ENCODE data around the gene FBLN1. TPM values are rescaled to one million over a fixed set of nuclear protein-coding genes. Genes with fewer than 3 reads are reported as not detected.

Gene FBLN1
- total RNA-seq, 1 experiment from 2014 or later, result 23.4 TPM

DNA sequence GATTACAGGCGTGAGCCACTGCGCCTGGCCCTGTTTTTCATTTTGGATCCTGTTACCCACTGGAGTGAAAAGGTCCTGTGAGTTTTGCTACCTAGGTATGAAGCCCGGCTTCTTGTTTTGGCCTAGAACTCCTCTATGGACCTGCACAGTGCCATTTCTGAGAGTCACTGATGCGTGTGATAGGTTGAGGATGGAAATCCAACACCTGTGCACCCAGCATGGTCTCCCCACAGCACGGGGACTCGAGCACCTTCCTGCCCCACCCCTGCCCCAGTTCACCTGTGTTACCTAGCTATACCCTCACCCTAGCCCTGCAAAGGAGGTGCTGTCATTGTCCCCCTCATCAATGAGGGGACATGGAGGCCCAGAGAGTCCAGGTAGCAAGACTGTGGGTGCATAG is 5.1 kb downstream of the FBLN1 start:
- POLR2A ChIA-PET, result no interaction called here
- Histone ChIP-seq H3K4me2 (ENCODE audit: low read length) (no peak overlapping the region), H3K27ac (ENCODE audit: low read depth, low read length) (no peak overlapping the region), H3K4me1 (ENCODE audit: control insufficient read depth in 1 of 2, insufficient read depth in 2 of 2, low read length in 2 of 2) (no peaks in the 10 kb centered on the region; a peak in 1 of 4 replicates), H3K79me2 (ENCODE audit: insufficient read depth, low read length) (no peaks in the 10 kb centered on the region), H3K9me2 (ENCODE audit: insufficient read depth) (no peaks in the 10 kb centered on the region), H3K36me3 (ENCODE audit: control insufficient read depth in 1 of 2, insufficient read depth in 2 of 2, low read length in 2 of 2) (no peaks in the 10 kb centered on the region), H4K20me1 (ENCODE audit: insufficient read depth) (no peaks in the 10 kb centered on the region), H3K4me3 (replicated peaks in 1 of 2; ENCODE audit: low read depth in 1 of 2, low read length in 2 of 2) (no peak overlapping the region), H3K9ac (ENCODE audit: low read length) (no peak overlapping the region), H3K27me3 (ENCODE audit: insufficient read depth, low read length) (no peaks in the 10 kb centered on the region), H2AFZ (ENCODE audit: low read depth, low read length, poor library complexity, severe bottlenecking) (no peak overlapping the region), H3K9me3 (ENCODE audit: control insufficient read depth in 1 of 2, insufficient read depth in 1 of 2, low read depth in 1 of 2, low read length in 2 of 2) (no peaks in the 10 kb centered on the region)
- TF ChIP-seq ZFX (IDR thresholded peaks at IDR 0.05) (no peak), ZNF274 (IDR thresholded peaks at IDR 0.05; ENCODE audit: low read depth, low read length) (no peak), EZH2 (IDR thresholded peaks at IDR 0.05) (no peak), SP1 (IDR thresholded peaks at IDR 0.05; ENCODE audit: low read depth) (no peak), CEBPB (IDR thresholded peaks at IDR 0.05; ENCODE audit: low read depth) (no peak), CBX3 (IDR thresholded peaks at IDR 0.05; ENCODE audit: low read depth) (no peak), SRF (IDR thresholded peaks at IDR 0.05; ENCODE audit: low read depth) (no peak), EGR1 (IDR thresholded peaks at IDR 0.05; ENCODE audit: low read depth) (no peak)
- TF ChIP-seq, protein P1, sequence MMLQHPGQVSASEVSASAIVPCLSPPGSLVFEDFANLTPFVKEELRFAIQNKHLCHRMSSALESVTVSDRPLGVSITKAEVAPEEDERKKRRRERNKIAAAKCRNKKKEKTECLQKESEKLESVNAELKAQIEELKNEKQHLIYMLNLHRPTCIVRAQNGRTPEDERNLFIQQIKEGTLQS (IDR thresholded peaks at IDR 0.05), result no peak
- TF ChIP-seq, protein P2, sequence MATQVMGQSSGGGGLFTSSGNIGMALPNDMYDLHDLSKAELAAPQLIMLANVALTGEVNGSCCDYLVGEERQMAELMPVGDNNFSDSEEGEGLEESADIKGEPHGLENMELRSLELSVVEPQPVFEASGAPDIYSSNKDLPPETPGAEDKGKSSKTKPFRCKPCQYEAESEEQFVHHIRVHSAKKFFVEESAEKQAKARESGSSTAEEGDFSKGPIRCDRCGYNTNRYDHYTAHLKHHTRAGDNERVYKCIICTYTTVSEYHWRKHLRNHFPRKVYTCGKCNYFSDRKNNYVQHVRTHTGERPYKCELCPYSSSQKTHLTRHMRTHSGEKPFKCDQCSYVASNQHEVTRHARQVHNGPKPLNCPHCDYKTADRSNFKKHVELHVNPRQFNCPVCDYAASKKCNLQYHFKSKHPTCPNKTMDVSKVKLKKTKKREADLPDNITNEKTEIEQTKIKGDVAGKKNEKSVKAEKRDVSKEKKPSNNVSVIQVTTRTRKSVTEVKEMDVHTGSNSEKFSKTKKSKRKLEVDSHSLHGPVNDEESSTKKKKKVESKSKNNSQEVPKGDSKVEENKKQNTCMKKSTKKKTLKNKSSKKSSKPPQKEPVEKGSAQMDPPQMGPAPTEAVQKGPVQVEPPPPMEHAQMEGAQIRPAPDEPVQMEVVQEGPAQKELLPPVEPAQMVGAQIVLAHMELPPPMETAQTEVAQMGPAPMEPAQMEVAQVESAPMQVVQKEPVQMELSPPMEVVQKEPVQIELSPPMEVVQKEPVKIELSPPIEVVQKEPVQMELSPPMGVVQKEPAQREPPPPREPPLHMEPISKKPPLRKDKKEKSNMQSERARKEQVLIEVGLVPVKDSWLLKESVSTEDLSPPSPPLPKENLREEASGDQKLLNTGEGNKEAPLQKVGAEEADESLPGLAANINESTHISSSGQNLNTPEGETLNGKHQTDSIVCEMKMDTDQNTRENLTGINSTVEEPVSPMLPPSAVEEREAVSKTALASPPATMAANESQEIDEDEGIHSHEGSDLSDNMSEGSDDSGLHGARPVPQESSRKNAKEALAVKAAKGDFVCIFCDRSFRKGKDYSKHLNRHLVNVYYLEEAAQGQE (IDR thresholded peaks at IDR 0.05; ENCODE audit: low read depth), result no peak
- RAD21 ChIA-PET (ENCODE audit: low non-redundant PET in 1 of 2, low total read pairs in 2 of 2, uncharacterized antibody in 2 of 2, unreplicated experiment in 2 of 2), result no interaction called here
- no TSS peak for BruUV-seq (replicated peaks)
- CTCF ChIA-PET, result no interaction called here
- intact Hi-C loops (cut with micrococcal nuclease), result no loop called here
- DNase-seq (ENCODE audit: low read depth, low spot score) (no peak), ATAC-seq (no peak)

All from HCT116 (cell line).